Stimulated activated CD8-positive, alpha-beta memory T cell treated with anti-CD3 and anti-CD28 coated beads, Interleukin-12 subunit alpha, Interleukin-12 subunit beta, amount 100 ng/mL, for 24 hours (primary cell): Measurements from ENCODE around the gene HAUS3.

Source experiments
- DNase-seq: peaks from one replicate; pipeline ENCODE4 v3.0.0-alpha.2; 2020; ENCODE audit errors: extremely low read depth

Gene HAUS3

GRCh38 chr4:2263926-2264321 is 22.0 kb upstream of the HAUS3 start:
- no peak for DNase-seq

GRCh38 chr4:2262944-2263250 is 21.0 kb upstream of the HAUS3 start:
- no peak for DNase-seq

GRCh38 chr4:2262145-2262943 is 20.4 kb upstream of the HAUS3 start:
- DNase-seq = peak; percentile 94

GRCh38 chr4:2261853-2262144 is 19.9 kb upstream of the HAUS3 start, which contains the start of gene MXD4:
Gene MXD4, minus strand, starts transcription at chr4:2262109. Its CDS starts 129 bp downstream, at chr4:2261980.
- no peak for DNase-seq

GRCh38 chr4:2261110-2261852 is 19.4 kb upstream of the HAUS3 start:
- no peak for DNase-seq

- DNase-seq = no peak
These were observed 18.6 kb upstream of the HAUS3 start for GRCh38 chr4:2260344-2261109.

GRCh38 chr4:2259541-2260343 is 17.8 kb upstream of the HAUS3 start:
- DNase-seq = no peak

GRCh38 chr4:2259036-2259540 is 17.2 kb upstream of the HAUS3 start:
- DNase-seq = no peak

- no peak for DNase-seq
These were observed 16.4 kb upstream of the HAUS3 start for GRCh38 chr4:2258091-2259035.

GRCh38 chr4:2257361-2258081 is 15.6 kb upstream of the HAUS3 start:
- no peak for DNase-seq

GRCh38 chr4:2256781-2257191 is 14.9 kb upstream of the HAUS3 start:
- no peak for DNase-seq

GRCh38 chr4:2256156-2256731 is 14.3 kb upstream of the HAUS3 start:
- no peak for DNase-seq

GRCh38 chr4:2255501-2256155 is 13.7 kb upstream of the HAUS3 start:
- no peak for DNase-seq

GRCh38 chr4:2254665-2255500 is 13.0 kb upstream of the HAUS3 start:
- DNase-seq = no peak

- DNase-seq = no peak
These were observed 11.5 kb upstream of the HAUS3 start for GRCh38 chr4:2253160-2254084.

- no peak for DNase-seq
These were observed 10.7 kb upstream of the HAUS3 start for GRCh38 chr4:2252530-2253091.
